ENCODE results near the gene FRS2. TPM values are rescaled to one million over a fixed set of nuclear protein-coding genes. Genes with fewer than 3 reads are reported as not detected.

Gene FRS2
- total RNA-seq, 6 donors from 2014 or later, result 14.3 to 54.1 (median 24.7) TPM

GRCh38 chr12:69523433-69524330 lies 53.5 kb downstream of the FRS2 start:
- Histone ChIP-seq H3K9me3 (no peaks in the 10 kb centered on the region), H3K4me1 (peaks cover 7 to 11% (median 8%) of the 10 kb centered on the region in 4 donors), H3K4me3 (no peak overlapping the region), H3K27me3 (no peaks in the 10 kb centered on the region), H3K36me3 (no peaks in the 10 kb centered on the region), H3K27ac (no peak overlapping the region)
- no peak for TF ChIP-seq CTCF (IDR thresholded peaks at IDR 0.05)
- TF ChIP-seq POLR2AphosphoS5 (IDR thresholded peaks at IDR 0.05), result no peak
- TF ChIP-seq EP300 (IDR thresholded peaks at IDR 0.05), result no peak
- no peak for TF ChIP-seq POLR2A (IDR thresholded peaks at IDR 0.05)
- DNase-seq (peak in 1 of 2 donors; percentile 44), ATAC-seq (ENCODE audit: low FRiP score in 2 of 2) (peak in 1 of 2 donors; percentile 15)
- WGBS, 2 donors, result 94% methylated on average over 6 to 11 of the region's 11 CpGs

GRCh38 chr12:69524331-69524630 lies 54.1 kb downstream of the FRS2 start:
- Histone ChIP-seq H3K27me3 (no peaks in the 10 kb centered on the region), H3K27ac (no peak overlapping the region), H3K4me3 (no peak overlapping the region), H3K4me1 (peaks cover 7 to 11% (median 8%) of the 10 kb centered on the region in 4 donors), H3K9me3 (no peaks in the 10 kb centered on the region), H3K36me3 (no peaks in the 10 kb centered on the region)
- WGBS, 2 donors, result 100% methylated on average over 2 of the region's 2 CpGs; no CpG with 5 or more reads in 1 of the 2 donors
- peak in 1 of 2 donors; percentile 55 for ATAC-seq (ENCODE audit: low FRiP score in 2 of 2)
- peak in 1 of 2 donors; percentile 32 for DNase-seq
- TF ChIP-seq CTCF (IDR thresholded peaks at IDR 0.05) (no peak), POLR2AphosphoS5 (IDR thresholded peaks at IDR 0.05) (no peak), POLR2A (IDR thresholded peaks at IDR 0.05) (no peak), EP300 (IDR thresholded peaks at IDR 0.05) (no peak)

DNA sequence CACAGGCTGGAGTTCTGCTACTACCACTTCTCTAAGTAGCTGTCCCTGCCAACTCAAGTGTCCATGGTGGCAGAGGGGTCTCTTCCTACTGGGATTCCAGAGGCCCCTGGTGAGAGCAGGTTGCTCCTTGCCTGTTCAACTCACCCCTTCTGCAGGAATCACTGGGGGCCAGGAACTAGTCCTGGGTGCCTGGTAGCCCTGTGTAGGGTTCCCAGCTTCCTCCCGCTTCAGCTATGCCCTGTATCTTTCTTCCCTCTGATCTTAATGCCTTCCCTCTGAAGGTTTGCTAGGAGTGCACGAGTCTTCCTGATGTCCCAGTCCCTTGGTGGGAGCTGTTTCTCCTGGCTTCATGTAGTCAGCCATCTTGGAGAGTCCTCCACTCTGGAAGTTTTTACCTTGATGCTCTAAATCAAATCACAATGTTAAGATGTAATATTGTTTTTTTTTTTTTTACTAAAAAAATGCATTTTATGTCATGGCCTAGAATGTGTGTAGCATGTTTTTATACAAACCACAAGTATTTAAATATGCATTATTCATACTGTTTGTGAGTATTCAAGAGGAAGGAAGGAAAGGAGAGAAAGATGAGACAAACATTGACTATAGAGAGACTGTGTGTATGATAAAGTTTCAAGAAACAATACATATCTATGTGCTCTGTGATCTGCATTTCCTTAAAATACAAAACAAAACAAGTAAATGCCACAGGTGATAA lies 54.7 kb downstream of the FRS2 start:
- Histone ChIP-seq H3K4me3 (no peak overlapping the region), H3K27me3 (no peaks in the 10 kb centered on the region), H3K36me3 (no peaks in the 10 kb centered on the region), H3K9me3 (no peaks in the 10 kb centered on the region), H3K4me1 (peaks cover 7 to 11% (median 8%) of the 10 kb centered on the region in 4 donors), H3K27ac (no peak overlapping the region)
- 91 to 97% methylated on average over 2 of the region's 2 CpGs for WGBS, 2 donors
- DNase-seq (no peak), ATAC-seq (ENCODE audit: low FRiP score in 2 of 2) (no peak)
- TF ChIP-seq CTCF (IDR thresholded peaks at IDR 0.05) (no peak), POLR2A (IDR thresholded peaks at IDR 0.05) (no peak), POLR2AphosphoS5 (IDR thresholded peaks at IDR 0.05) (no peak), EP300 (IDR thresholded peaks at IDR 0.05) (no peak)

- 65 to 67% methylated on average over 3 of the region's 3 CpGs for WGBS, 2 donors
- TF ChIP-seq EP300 (IDR thresholded peaks at IDR 0.05), result no peak
- TF ChIP-seq POLR2A (IDR thresholded peaks at IDR 0.05), result no peak
- no peak for TF ChIP-seq POLR2AphosphoS5 (IDR thresholded peaks at IDR 0.05)
- TF ChIP-seq CTCF (IDR thresholded peaks at IDR 0.05), result no peak
- H3K27me3 ChIP-seq, result no peaks in the 10 kb centered on the region
Observed at GRCh38 chr12:69527506-69528272, 57.5 kb downstream of the FRS2 start.

More at GRCh38 chr12:69527506-69528272, 57.5 kb downstream of the FRS2 start:
- no peak overlapping the region for H3K4me3 ChIP-seq
- no peaks in the 10 kb centered on the region for H3K9me3 ChIP-seq
- H3K27ac ChIP-seq, result peak overlapping the region in 3 of 4 donors; percentile 6 to 59 (median 9)
- DNase-seq, result no peak
- peaks cover 7 to 11% (median 8%) of the 10 kb centered on the region in 4 donors for H3K4me1 ChIP-seq
- peak in 1 of 2 donors; percentile 56 for ATAC-seq (ENCODE audit: low FRiP score in 2 of 2)
- H3K36me3 ChIP-seq, result no peaks in the 10 kb centered on the region
